ENCODE measurements around the gene PRR7. TPM values are rescaled to one million over a fixed set of nuclear protein-coding genes. Genes with fewer than 3 reads are reported as not detected.

PRR7 gene
- polyA plus RNA-seq, 1 donor, result 0.96 TPM

GRCh38 chr5:177425196-177425800, 21.3 kb upstream of the PRR7 start:
- no peak for DNase-seq

GRCh38 chr5:177425801-177426565, 20.6 kb upstream of the PRR7 start:
- DNase-seq, result peak; percentile 100

- DNase-seq, result peak; percentile 58
Measured at GRCh38 chr5:177426566-177427210, 19.9 kb upstream of the PRR7 start, which contains the start of gene GRK6. GRK6 (plus strand) TSS chr5:177426676; CDS start chr5:177426846, 170 bp downstream.

- no peak for DNase-seq
Measured at GRCh38 chr5:177427211-177427822, 19.3 kb upstream of the PRR7 start.

- DNase-seq, result no peak
Measured at GRCh38 chr5:177427919-177428573, 18.6 kb upstream of the PRR7 start.

- no peak for DNase-seq
Measured at GRCh38 chr5:177428574-177429217, 17.9 kb upstream of the PRR7 start.

GRCh38 chr5:177429248-177430040, 17.2 kb upstream of the PRR7 start:
- DNase-seq, result no peak

GRCh38 chr5:177430140-177430951, 16.3 kb upstream of the PRR7 start:
- no peak for DNase-seq

GRCh38 chr5:177430972-177431316, 15.7 kb upstream of the PRR7 start:
- DNase-seq, result no peak

GRCh38 chr5:177431317-177432142, 15.1 kb upstream of the PRR7 start:
- no peak for DNase-seq

- no peak for DNase-seq
Measured at GRCh38 chr5:177432143-177432838, 14.3 kb upstream of the PRR7 start.

- DNase-seq, result no peak
Measured at GRCh38 chr5:177432839-177433657, 13.6 kb upstream of the PRR7 start.

GRCh38 chr5:177433658-177434217, 12.9 kb upstream of the PRR7 start:
- DNase-seq, result no peak

GRCh38 chr5:177434437-177434836, 12.2 kb upstream of the PRR7 start:
- no peak for DNase-seq

GRCh38 chr5:177434942-177435738, 11.5 kb upstream of the PRR7 start:
- no peak for DNase-seq

GRCh38 chr5:177435847-177436536, 10.6 kb upstream of the PRR7 start:
- DNase-seq, result no peak
